K562 (cell line): ENCODE data around the gene MARCHF9. TPM values are rescaled to one million over a fixed set of nuclear protein-coding genes. Genes with fewer than 3 reads are reported as not detected.

Experiments
- CHD1 ChIP-seq: fragments of 200-600 bp; sonication (generic); IDR thresholded peaks from one replicate; pipeline ENCODE4 v1.6.1; 2012; ENCODE audit warnings: mild to moderate bottlenecking, moderate library complexity, low read length, inconsistent platforms
- FOXK1 ChIP-seq: sonication (generic); formaldehyde crosslinking; IDR thresholded peaks from 2 replicates; pipeline ENCODE4 v1.8.0; 2022; ENCODE audit warnings: missing genetic modification reagents, mild to moderate bottlenecking, borderline replicate concordance
- GATA2 ChIP-seq: sonication (generic); formaldehyde crosslinking; IDR thresholded peaks from 2 replicates; pipeline ENCODE4 v1.4.0; 2020; ENCODE audit warnings: mild to moderate bottlenecking, missing genetic modification reagents
- GTF3C2 ChIP-seq: IDR thresholded peaks from 3 replicates; pipeline ENCODE4 v1.6.1; 2011; ENCODE audit warnings: borderline replicate concordance, mild to moderate bottlenecking, moderate library complexity; ENCODE audit not compliant: insufficient read length; ENCODE audit errors: extremely low read depth
- HDAC2 ChIP-seq: fragments of 450-650 bp; IDR thresholded peaks from 2 replicates; pipeline ENCODE4 v1.6.1; 2016; ENCODE audit warnings: mild to moderate bottlenecking
- HNRNPH1 ChIP-seq: fragments of 200-400 bp; formaldehyde crosslinking; optimal IDR thresholded peaks from 2 replicates; pipeline ENCODE3; 2017; ENCODE audit warnings: low read depth, mild to moderate bottlenecking, low read length, moderate library complexity
- SMARCC2 ChIP-seq: fragments of 450-650 bp; IDR thresholded peaks from 2 replicates; pipeline ENCODE4 v1.6.1; 2017; ENCODE audit warnings: antibody characterized with exemption, moderate library complexity, mild to moderate bottlenecking, low read depth
- SREBF1 ChIP-seq: fragments of 150-350 bp; IDR thresholded peaks from 2 replicates; pipeline ENCODE4 v1.6.1; 2014; ENCODE audit warnings: antibody characterized with exemption, low read depth, low read length, borderline replicate concordance
- SREBF2 ChIP-seq: sonication (generic); formaldehyde crosslinking; IDR thresholded peaks from 2 replicates; pipeline ENCODE4 v1.4.0; 2020; ENCODE audit warnings: mild to moderate bottlenecking, missing genetic modification reagents
- TEAD4 ChIP-seq, 2 experiments: sonication (generic) in 1 of 2; formaldehyde crosslinking in 1 of 2; IDR thresholded peaks; 2 replicates each; pipeline versions ENCODE4 v1.6.1 to v1.8.0; 2012 to 2022; ENCODE audit warnings: borderline replicate concordance in 1 of 2, inconsistent platforms in 1 of 2, low read length in 1 of 2, mild to moderate bottlenecking in 1 of 2, missing genetic modification reagents in 1 of 2
- ZNF121 ChIP-seq: sonication (generic); formaldehyde crosslinking; conservative IDR thresholded peaks from 2 replicates; pipeline ENCODE4 v1.8.0; 2022; ENCODE audit warnings: missing genetic modification reagents
- ZNF217 ChIP-seq: sonication (generic); formaldehyde crosslinking; IDR thresholded peaks from 2 replicates; pipeline ENCODE4 v1.8.0; 2022; ENCODE audit warnings: mild to moderate bottlenecking, missing genetic modification reagents
- ZNF3 ChIP-seq: fragments of 250-450 bp; sonication (Bioruptor Pico); IDR thresholded peaks from 2 replicates; pipeline ENCODE4 v1.5.0; 2021; ENCODE audit warnings: mild to moderate bottlenecking, moderate library complexity
- ZNF444 ChIP-seq: fragments of 250-450 bp; sonication (Bioruptor Pico); IDR thresholded peaks from 2 replicates; pipeline ENCODE4 v1.4.0; 2020; ENCODE audit warnings: mild to moderate bottlenecking, moderate library complexity
- ZNF695 ChIP-seq: fragments of 450-650 bp; formaldehyde crosslinking; IDR thresholded peaks from 2 replicates; pipeline ENCODE4 v1.4.0; 2020; ENCODE audit warnings: mild to moderate bottlenecking, moderate library complexity
- polyA plus RNA-seq, 8 experiments: library from polyadenylated mRNA; depleted of rRNA in 4 of 8; stranded (reverse) in 5 of 8; unstranded in 3 of 8; fragments of >200 nt; fragmentation: Nextera tagmentation in 2 of 8; fragmentation: Illumina TruSeq in 1 of 8; extraction: Ambion mirVana in 2 of 8; extraction: Trizol in 1 of 8; gene quantifications; 2 replicates each; pipeline versions ENCODE4 v1.2.1 to v1.2.3, GENCODE V29; 2011 to 2014; ENCODE audit warnings: inconsistent platforms in 1 of 8, missing spikeins in 1 of 8
- total RNA-seq, 7 experiments: library from RNA; depleted of rRNA in 6 of 7; stranded (reverse); fragments of >200 nt in 6 of 7; fragmentation: Illumina TruSeq in 2 of 7; extraction: Trizol in 2 of 7; gene quantifications; 2 replicates each; pipeline versions ENCODE4 v1.2.1 to v1.2.3, GENCODE V29; 2011 to 2021; ENCODE audit warnings: low replicate concordance in 1 of 7
- TF ChIP-seq, protein P1 (sequence below): sonication (generic); formaldehyde crosslinking; IDR thresholded peaks from 2 replicates; pipeline ENCODE4 v1.8.0; 2023; ENCODE audit warnings: mild to moderate bottlenecking, missing genetic modification reagents
- TF ChIP-seq, protein P2 (sequence below): fragments of 450-650 bp; IDR thresholded peaks from 2 replicates; pipeline ENCODE4 v1.6.1; 2016; ENCODE audit warnings: borderline replicate concordance

MARCHF9 gene
- total and polyA plus RNA-seq, 9 of the 15 experiments (the other 6 are each of a cell fraction or from before 2014, with no cell fraction given), result 0.80 to 12.4 (median 6.2) TPM

DNA sequence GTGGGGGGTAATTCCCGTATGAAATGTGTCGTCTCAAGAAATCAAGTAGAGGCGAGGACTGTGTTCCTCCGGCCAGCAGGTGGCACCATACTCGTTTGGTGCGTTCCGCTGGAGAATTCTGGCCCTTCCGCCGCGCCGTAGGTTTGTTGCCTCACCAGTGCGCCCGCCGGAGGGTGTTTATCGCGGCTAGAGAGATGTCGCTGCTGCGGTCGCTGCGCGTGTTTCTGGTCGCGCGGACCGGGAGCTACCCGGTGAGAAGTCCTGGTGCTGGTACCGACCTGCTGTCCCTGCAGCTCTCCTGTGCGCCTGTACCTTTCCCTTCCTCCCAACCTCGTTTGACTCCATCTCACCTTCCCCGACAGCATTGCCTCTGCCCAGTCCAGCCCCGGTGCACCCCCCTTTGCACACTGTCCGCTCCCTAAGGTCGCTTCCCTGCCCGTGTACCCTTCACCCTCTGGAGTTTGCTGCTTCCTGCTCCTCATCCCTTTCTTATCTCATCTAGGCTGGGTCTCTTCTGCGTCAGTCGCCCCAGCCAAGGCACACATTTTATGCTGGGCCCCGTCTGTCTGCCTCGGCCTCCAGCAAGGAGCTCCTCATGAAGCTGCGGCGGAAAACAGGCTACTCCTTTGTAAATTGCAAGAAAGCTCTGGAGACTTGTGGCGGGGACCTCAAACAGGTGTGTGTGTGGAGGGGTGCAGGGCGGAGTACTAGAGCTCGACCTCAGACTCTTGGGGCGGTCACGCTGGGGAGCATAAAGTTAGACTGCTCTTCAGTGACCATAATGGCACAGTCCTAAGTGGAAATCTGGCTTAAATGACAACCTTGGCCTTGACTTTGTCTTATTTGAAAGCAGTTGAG lies 27.9 kb downstream of the MARCHF9 start, which contains the start of gene TSFM (continued):
- TF ChIP-seq, protein P1, sequence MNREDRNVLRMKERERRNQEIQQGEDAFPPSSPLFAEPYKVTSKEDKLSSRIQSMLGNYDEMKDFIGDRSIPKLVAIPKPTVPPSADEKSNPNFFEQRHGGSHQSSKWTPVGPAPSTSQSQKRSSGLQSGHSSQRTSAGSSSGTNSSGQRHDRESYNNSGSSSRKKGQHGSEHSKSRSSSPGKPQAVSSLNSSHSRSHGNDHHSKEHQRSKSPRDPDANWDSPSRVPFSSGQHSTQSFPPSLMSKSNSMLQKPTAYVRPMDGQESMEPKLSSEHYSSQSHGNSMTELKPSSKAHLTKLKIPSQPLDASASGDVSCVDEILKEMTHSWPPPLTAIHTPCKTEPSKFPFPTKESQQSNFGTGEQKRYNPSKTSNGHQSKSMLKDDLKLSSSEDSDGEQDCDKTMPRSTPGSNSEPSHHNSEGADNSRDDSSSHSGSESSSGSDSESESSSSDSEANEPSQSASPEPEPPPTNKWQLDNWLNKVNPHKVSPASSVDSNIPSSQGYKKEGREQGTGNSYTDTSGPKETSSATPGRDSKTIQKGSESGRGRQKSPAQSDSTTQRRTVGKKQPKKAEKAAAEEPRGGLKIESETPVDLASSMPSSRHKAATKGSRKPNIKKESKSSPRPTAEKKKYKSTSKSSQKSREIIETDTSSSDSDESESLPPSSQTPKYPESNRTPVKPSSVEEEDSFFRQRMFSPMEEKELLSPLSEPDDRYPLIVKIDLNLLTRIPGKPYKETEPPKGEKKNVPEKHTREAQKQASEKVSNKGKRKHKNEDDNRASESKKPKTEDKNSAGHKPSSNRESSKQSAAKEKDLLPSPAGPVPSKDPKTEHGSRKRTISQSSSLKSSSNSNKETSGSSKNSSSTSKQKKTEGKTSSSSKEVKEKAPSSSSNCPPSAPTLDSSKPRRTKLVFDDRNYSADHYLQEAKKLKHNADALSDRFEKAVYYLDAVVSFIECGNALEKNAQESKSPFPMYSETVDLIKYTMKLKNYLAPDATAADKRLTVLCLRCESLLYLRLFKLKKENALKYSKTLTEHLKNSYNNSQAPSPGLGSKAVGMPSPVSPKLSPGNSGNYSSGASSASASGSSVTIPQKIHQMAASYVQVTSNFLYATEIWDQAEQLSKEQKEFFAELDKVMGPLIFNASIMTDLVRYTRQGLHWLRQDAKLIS, result peak; percentile 77; the same call in 1 of the 2 replicates
- TF ChIP-seq SREBF2 (CRISPR knock-in tag) (no peak), ZNF695 (CRISPR knock-in tag) (no peak), ZNF3 (no peak), HNRNPH1 (no peak), HDAC2 (peak; percentile 86), SMARCC2 (no peak), ZNF121 (CRISPR knock-in tag) (no peak), FOXK1 (CRISPR knock-in tag) (0 out of 2 replicates have a peak, but pooled peaks have one; percentile 79), ZNF217 (CRISPR knock-in tag) (no peak), ZNF444 (CRISPR knock-in tag) (no peak), CHD1 (peak; percentile 68), GTF3C2 (no peak), SREBF1 (no peak), GATA2 (CRISPR knock-in tag) (no peak), TEAD4 (IDR thresholded peaks at IDR 0.05; ENCODE audit: low read length) (peak; percentile 78), TEAD4 (CRISPR knock-in tag; IDR thresholded peaks at IDR 0.05; ENCODE audit: borderline replicate concordance) (no peak)
- TF ChIP-seq, protein P2, sequence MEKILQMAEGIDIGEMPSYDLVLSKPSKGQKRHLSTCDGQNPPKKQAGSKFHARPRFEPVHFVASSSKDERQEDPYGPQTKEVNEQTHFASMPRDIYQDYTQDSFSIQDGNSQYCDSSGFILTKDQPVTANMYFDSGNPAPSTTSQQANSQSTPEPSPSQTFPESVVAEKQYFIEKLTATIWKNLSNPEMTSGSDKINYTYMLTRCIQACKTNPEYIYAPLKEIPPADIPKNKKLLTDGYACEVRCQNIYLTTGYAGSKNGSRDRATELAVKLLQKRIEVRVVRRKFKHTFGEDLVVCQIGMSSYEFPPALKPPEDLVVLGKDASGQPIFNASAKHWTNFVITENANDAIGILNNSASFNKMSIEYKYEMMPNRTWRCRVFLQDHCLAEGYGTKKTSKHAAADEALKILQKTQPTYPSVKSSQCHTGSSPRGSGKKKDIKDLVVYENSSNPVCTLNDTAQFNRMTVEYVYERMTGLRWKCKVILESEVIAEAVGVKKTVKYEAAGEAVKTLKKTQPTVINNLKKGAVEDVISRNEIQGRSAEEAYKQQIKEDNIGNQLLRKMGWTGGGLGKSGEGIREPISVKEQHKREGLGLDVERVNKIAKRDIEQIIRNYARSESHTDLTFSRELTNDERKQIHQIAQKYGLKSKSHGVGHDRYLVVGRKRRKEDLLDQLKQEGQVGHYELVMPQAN, result peak; percentile 98
